A673 (cell line): ENCODE measurements around the gene ANKS1B. TPM values are rescaled to one million over a fixed set of nuclear protein-coding genes. Genes with fewer than 3 reads are reported as not detected.
A peak's percentile ranks its signal among the peaks of the same experiment; 100 is the strongest.
"Not testable (repeated sequence)": the region's sequence is repeated elsewhere in the genome, so short reads cannot be mapped to it uniquely, and the experiment has no call there.

Source experiments
- BruUV-seq: library from RNA; stranded (reverse); fragments of 400-500 nt; replicated peaks from 2 replicates; lab custom pipeline; 2021; lab: Mats Ljungman, UMichigan
- CTCF ChIA-PET: fragments of 300-600 bp; sonication (Branson Sonifier 250); formaldehyde crosslinking; loops from one replicate; lab custom pipeline; 2022; ENCODE audit warnings: antibody characterized with exemption; lab: Charles Lee
- POLR2A ChIA-PET: fragments of 300-600 bp; sonication (Branson Sonifier 250); formaldehyde crosslinking; loops from one replicate; lab custom pipeline; 2022; ENCODE audit warnings: antibody characterized with exemption; ENCODE audit not compliant: low non-redundant PET; lab: Charles Lee
- DNase-seq: peaks from one replicate; pipeline ENCODE4 v3.0.0-alpha.2; 2015; ENCODE audit warnings: low spot score
- H3K27ac ChIP-seq: fragments of 200-600 bp; sonication (generic); 2 replicates; pipeline ENCODE4 v1.5.1; 2016; ENCODE audit warnings: mixed run types, low read depth, mild to moderate bottlenecking, mixed read lengths, antibody characterized with exemption, low read length; ENCODE audit not compliant: poor library complexity, severe bottlenecking
- H3K27me3 ChIP-seq: fragments of 200-600 bp; sonication (generic); replicated peaks from 2 replicates; pipeline ENCODE4 v1.6.1; 2017; ENCODE audit warnings: mixed run types, low read depth, mild to moderate bottlenecking, mixed read lengths, antibody characterized with exemption, low read length; ENCODE audit not compliant: insufficient read depth, poor library complexity
- H3K36me3 ChIP-seq: fragments of 200-600 bp; sonication (generic); 2 replicates; pipeline ENCODE4 v1.6.1; 2016; ENCODE audit warnings: mixed run types, mild to moderate bottlenecking, mixed read lengths, antibody characterized with exemption, low read length; ENCODE audit not compliant: insufficient read depth, poor library complexity, severe bottlenecking
- H3K4me1 ChIP-seq: fragments of 200-600 bp; sonication (generic); 2 replicates; pipeline ENCODE4 v1.6.1; 2017; ENCODE audit warnings: mixed run types, mild to moderate bottlenecking, mixed read lengths, antibody characterized with exemption, low read length; ENCODE audit not compliant: insufficient read depth, poor library complexity, severe bottlenecking
- H3K4me3 ChIP-seq: fragments of 200-600 bp; sonication (generic); 2 replicates; pipeline ENCODE4 v1.5.1; 2016; ENCODE audit warnings: low read depth, mixed run types, mild to moderate bottlenecking, mixed read lengths, low read length; ENCODE audit not compliant: poor library complexity, severe bottlenecking
- H3K9me3 ChIP-seq: fragments of 200-600 bp; sonication (generic); 2 replicates; pipeline ENCODE4 v1.6.1; 2016; ENCODE audit warnings: mixed run types, low read depth, mild to moderate bottlenecking, mixed read lengths, antibody characterized with exemption, low read length; ENCODE audit not compliant: poor library complexity, severe bottlenecking
- CTCF ChIP-seq: fragments of 300-800, 200-600 bp; sonication (generic); conservative IDR thresholded peaks from 2 replicates; pipeline ENCODE4 v1.5.1; 2017; ENCODE audit warnings: low read depth, mild to moderate bottlenecking, antibody characterized with exemption, low read length, moderate library complexity, mixed read lengths
- EZH2 ChIP-seq: fragments of 200-600 bp; sonication (generic); IDR thresholded peaks from 2 replicates; pipeline ENCODE4 v1.6.1; 2017; ENCODE audit warnings: borderline replicate concordance, low read depth, mild to moderate bottlenecking, mixed read lengths, antibody characterized with exemption, low read length; ENCODE audit not compliant: poor library complexity, severe bottlenecking
- intact Hi-C: fragments of 100-400 bp; cut with micrococcal nuclease; formaldehyde crosslinking; loops from one replicate; pipeline ENCODE4 v1.10.0; 2022; ENCODE audit not compliant: unreplicated experiment
- total RNA-seq: library from RNA; stranded (reverse); gene quantifications from 2 replicates; pipeline ENCODE4 v1.2.3, GENCODE V29; 2021

The ANKS1B gene
- total RNA-seq, 1 experiment from 2014 or later: 0.99 TPM

GRCh38 chr12:98757455-98757854 is 1227.3 kb downstream of the ANKS1B start:
- BruUV-seq: no TSS peak
- no peak for TF ChIP-seq EZH2
- Histone ChIP-seq H3K27ac (no peak overlapping the region), H3K4me3 (no peak overlapping the region), H3K4me1 (peaks cover 5% of the 10 kb centered on the region), H3K27me3 (no peaks in the 10 kb centered on the region), H3K9me3 (no peaks in the 10 kb centered on the region), H3K36me3 (no peaks in the 10 kb centered on the region)
- POLR2A ChIA-PET: no interaction called here
- DNase-seq: no peak
- intact Hi-C loops: no loop called here
- CTCF ChIA-PET: no interaction called here

- H3K4me3 ChIP-seq, H3K27ac ChIP-seq, H3K4me1 ChIP-seq, H3K9me3 ChIP-seq, BruUV-seq, CTCF ChIA-PET, H3K36me3 ChIP-seq, POLR2A ChIA-PET, intact Hi-C loops, H3K27me3 ChIP-seq: not testable (repeated sequence)
- peak; percentile 49 for DNase-seq
These were observed 1228.9 kb downstream of the ANKS1B start for GRCh38 chr12:98755855-98756254.

GRCh38 chr12:98754095-98754494 is 1230.6 kb downstream of the ANKS1B start:
- ChIA-PET CTCF (interaction anchor here (1.2 kb wide), 1 partner anchor 162 kb away, joined by 3 read pairs; no protein-coding TSS in a partner anchor), POLR2A (no interaction called here)

GRCh38 chr12:98752726-98753125 is 1232.0 kb downstream of the ANKS1B start:
- TF ChIP-seq EZH2 (no peak), CTCF (no peak)
- Histone ChIP-seq H3K27ac (no peak overlapping the region), H3K36me3 (no peaks in the 10 kb centered on the region), H3K4me3 (no peak overlapping the region), H3K27me3 (no peaks in the 10 kb centered on the region), H3K4me1 (peaks cover 6% of the 10 kb centered on the region), H3K9me3 (no peaks in the 10 kb centered on the region)
- POLR2A ChIA-PET: interaction anchor here (1.2 kb wide), 1 partner anchor 25 kb away, joined by 3 read pairs; no protein-coding TSS in a partner anchor
- CTCF ChIA-PET: no interaction called here
- intact Hi-C loops: no loop called here
- peak; percentile 66 for DNase-seq
- no TSS peak for BruUV-seq

More at GRCh38 chr12:98754095-98754494, 1230.6 kb downstream of the ANKS1B start:
- Histone ChIP-seq H3K27ac (no peak overlapping the region), H3K27me3 (no peaks in the 10 kb centered on the region), H3K36me3 (no peaks in the 10 kb centered on the region), H3K4me3 (no peak overlapping the region), H3K4me1 (peaks cover 6% of the 10 kb centered on the region), H3K9me3 (no peaks in the 10 kb centered on the region)
- intact Hi-C loops: no loop called here
- peak; percentile 64 for DNase-seq
- no TSS peak for BruUV-seq
- no peak for TF ChIP-seq CTCF
- TF ChIP-seq EZH2: no peak
